Peyer's patch (tissue), 4 donors: ENCODE data around the gene VASN.

ENCODE experiments used
- POLR2A ChIP-seq, 2 donors: fragments of 450-650 bp; IDR thresholded peaks; one replicate each; pipeline ENCODE4 v1.5.1; 2017; ENCODE audit warnings: antibody characterized with exemption in 2 of 2, mild to moderate bottlenecking in 2 of 2, moderate library complexity in 2 of 2
- TF ChIP-seq, protein P1 (sequence below), 6 experiments: fragments of 450-650 bp in 4 of 6; fragments of 200-600 bp in 2 of 6; sonication (generic) in 1 of 6; IDR thresholded peaks; one replicate each; pipeline ENCODE4 v1.5.1; 2017 to 2019; ENCODE audit warnings: antibody characterized with exemption in 6 of 6, mild to moderate bottlenecking in 3 of 6, moderate library complexity in 1 of 6

DNA sequence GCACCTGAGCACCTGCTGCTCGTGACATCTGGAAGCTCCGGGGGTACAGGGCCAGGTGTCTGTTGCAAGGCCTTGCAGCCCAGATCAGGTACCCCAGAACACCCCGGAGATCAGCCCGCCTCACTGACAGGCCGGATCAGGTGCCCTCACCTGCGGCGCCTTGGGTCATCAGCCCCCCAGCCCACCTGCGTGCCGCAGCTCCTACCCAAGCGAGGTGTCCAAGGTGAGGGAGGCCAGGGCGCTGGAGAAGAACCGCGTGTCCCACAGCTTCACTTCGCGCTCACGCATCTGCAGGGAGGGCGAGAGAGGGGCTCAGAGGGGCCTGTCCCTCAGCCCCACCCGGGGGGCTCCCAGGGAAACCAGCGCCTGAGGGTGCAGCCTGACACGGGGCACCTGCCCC lies 16.1 kb downstream of the VASN start:
- TF ChIP-seq, protein P1, sequence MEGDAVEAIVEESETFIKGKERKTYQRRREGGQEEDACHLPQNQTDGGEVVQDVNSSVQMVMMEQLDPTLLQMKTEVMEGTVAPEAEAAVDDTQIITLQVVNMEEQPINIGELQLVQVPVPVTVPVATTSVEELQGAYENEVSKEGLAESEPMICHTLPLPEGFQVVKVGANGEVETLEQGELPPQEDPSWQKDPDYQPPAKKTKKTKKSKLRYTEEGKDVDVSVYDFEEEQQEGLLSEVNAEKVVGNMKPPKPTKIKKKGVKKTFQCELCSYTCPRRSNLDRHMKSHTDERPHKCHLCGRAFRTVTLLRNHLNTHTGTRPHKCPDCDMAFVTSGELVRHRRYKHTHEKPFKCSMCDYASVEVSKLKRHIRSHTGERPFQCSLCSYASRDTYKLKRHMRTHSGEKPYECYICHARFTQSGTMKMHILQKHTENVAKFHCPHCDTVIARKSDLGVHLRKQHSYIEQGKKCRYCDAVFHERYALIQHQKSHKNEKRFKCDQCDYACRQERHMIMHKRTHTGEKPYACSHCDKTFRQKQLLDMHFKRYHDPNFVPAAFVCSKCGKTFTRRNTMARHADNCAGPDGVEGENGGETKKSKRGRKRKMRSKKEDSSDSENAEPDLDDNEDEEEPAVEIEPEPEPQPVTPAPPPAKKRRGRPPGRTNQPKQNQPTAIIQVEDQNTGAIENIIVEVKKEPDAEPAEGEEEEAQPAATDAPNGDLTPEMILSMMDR (IDR thresholded peaks at IDR 0.05), result no peak
- no peak for TF ChIP-seq POLR2A (IDR thresholded peaks at IDR 0.05)
